WTC11 (cell line): ENCODE data around the gene CAMK2G. TPM values are rescaled to one million over a fixed set of nuclear protein-coding genes. Genes with fewer than 3 reads are reported as not detected.
A peak's percentile ranks its signal among the peaks of the same experiment; 100 is the strongest.

Experiments
- ATAC-seq: fragments of 200-7000 bp; cut with Tn5 transposase; 2 replicates; pipeline ENCODE4 v1.10.0; 2021; ENCODE audit warnings: mild to moderate bottlenecking, moderate library complexity
- CTCF ChIA-PET: fragments of 300-600 bp; sonication (Branson Sonifier 250); formaldehyde crosslinking; loops from one replicate; lab custom pipeline; 2021; ENCODE audit warnings: antibody characterized with exemption; lab: Charles Lee
- POLR2A ChIA-PET: fragments of 350-600 bp; sonication (Branson Sonifier 250); formaldehyde crosslinking; loops from one replicate; lab custom pipeline; 2021; ENCODE audit warnings: antibody characterized with exemption; lab: Charles Lee
- DNase-seq: peaks from one replicate; pipeline ENCODE4 v3.0.0; 2021; ENCODE audit warnings: low spot score
- H3K27ac Mint-ChIP-seq: 2 replicates; pipeline ENCODE4 v1.8.0; 2021; ENCODE audit warnings: mixed read lengths
- H3K27me3 Mint-ChIP-seq: 2 replicates; pipeline ENCODE4 v1.8.0; 2021; ENCODE audit warnings: low read depth, mild to moderate bottlenecking, moderate library complexity, mixed read lengths
- H3K36me3 Mint-ChIP-seq: 2 replicates; pipeline ENCODE4 v1.8.0; 2021; ENCODE audit warnings: mixed read lengths
- H3K4me1 Mint-ChIP-seq: 2 replicates; pipeline ENCODE4 v1.8.0; 2022; ENCODE audit warnings: mixed read lengths
- H3K4me3 Mint-ChIP-seq: 2 replicates; pipeline ENCODE4 v1.8.0; 2021; ENCODE audit warnings: mild to moderate bottlenecking, moderate library complexity, mixed read lengths
- H3K9me3 Mint-ChIP-seq: 2 replicates; pipeline ENCODE4 v1.8.0; 2021; ENCODE audit warnings: mixed read lengths
- CREB1 ChIP-seq: sonication (generic); formaldehyde crosslinking; IDR thresholded peaks from 2 replicates; pipeline ENCODE4 v1.8.0; 2023; ENCODE audit warnings: mild to moderate bottlenecking, missing genetic modification reagents
- ESRRA ChIP-seq: sonication (generic); formaldehyde crosslinking; IDR thresholded peaks from 2 replicates; pipeline ENCODE4 v1.8.1; 2022; ENCODE audit warnings: mild to moderate bottlenecking, missing genetic modification reagents, borderline replicate concordance
- FOXP1 ChIP-seq: sonication (generic); formaldehyde crosslinking; IDR thresholded peaks from 2 replicates; pipeline ENCODE4 v1.8.0; 2022; ENCODE audit warnings: missing genetic modification reagents, mild to moderate bottlenecking, moderate library complexity, borderline replicate concordance
- GABPB1 ChIP-seq: sonication (generic); formaldehyde crosslinking; IDR thresholded peaks from 2 replicates; pipeline ENCODE4 v1.8.1; 2023; ENCODE audit warnings: mild to moderate bottlenecking, missing genetic modification reagents
- GTF2I ChIP-seq: fragments of 250-450 bp; sonication (Bioruptor Pico); conservative IDR thresholded peaks from 2 replicates; pipeline ENCODE4 v1.4.0; 2021; ENCODE audit warnings: mild to moderate bottlenecking
- HMGA2 ChIP-seq: fragments of 250-450 bp; sonication (Bioruptor Pico); IDR thresholded peaks from 2 replicates; pipeline ENCODE4 v1.4.0; 2021; ENCODE audit warnings: mild to moderate bottlenecking, moderate library complexity
- NFE2L1 ChIP-seq: sonication (generic); formaldehyde crosslinking; IDR thresholded peaks from 2 replicates; pipeline ENCODE4 v1.8.1; 2023; ENCODE audit warnings: missing genetic modification reagents
- NFYB ChIP-seq: sonication (generic); formaldehyde crosslinking; conservative IDR thresholded peaks from 2 replicates; pipeline ENCODE4 v1.8.0; 2022; ENCODE audit warnings: low read depth, missing genetic modification reagents
- OVOL2 ChIP-seq: fragments of 250-450 bp; sonication (Bioruptor Pico); IDR thresholded peaks from 2 replicates; pipeline ENCODE4 v1.9.0; 2021; ENCODE audit warnings: mild to moderate bottlenecking, borderline replicate concordance
- RELA ChIP-seq: sonication (generic); formaldehyde crosslinking; IDR thresholded peaks from 2 replicates; pipeline ENCODE4 v1.8.1; 2022; ENCODE audit warnings: missing genetic modification reagents, mild to moderate bottlenecking, borderline replicate concordance
- RORB ChIP-seq: fragments of 250-450 bp; sonication (Bioruptor Pico); IDR thresholded peaks from 2 replicates; pipeline ENCODE4 v1.9.0; 2021; ENCODE audit warnings: mild to moderate bottlenecking
- TCF7 ChIP-seq: sonication (generic); formaldehyde crosslinking; IDR thresholded peaks from 2 replicates; pipeline ENCODE4 v1.8.0; 2022; ENCODE audit warnings: mild to moderate bottlenecking, low read depth, missing genetic modification reagents, moderate library complexity
- ZNF416 ChIP-seq: fragments of 250-450 bp; sonication (Bioruptor Pico); IDR thresholded peaks from 2 replicates; pipeline ENCODE4 v1.9.0; 2021; ENCODE audit warnings: mild to moderate bottlenecking, inconsistent platforms
- total RNA-seq: library from RNA; stranded (reverse); gene quantifications from 3 replicates; pipeline ENCODE4 v1.2.3, GENCODE V29; 2021
- TF ChIP-seq, protein P1 (sequence below): sonication (generic); formaldehyde crosslinking; IDR thresholded peaks from 2 replicates; pipeline ENCODE4 v1.8.1; 2022; ENCODE audit warnings: low read depth, missing genetic modification reagents, borderline replicate concordance
- TF ChIP-seq, protein P2 (sequence below): sonication (generic); formaldehyde crosslinking; IDR thresholded peaks from 2 replicates; pipeline ENCODE4 v1.8.1; 2023; ENCODE audit warnings: mild to moderate bottlenecking, missing genetic modification reagents
- TF ChIP-seq, protein P3 (sequence below): sonication (generic); formaldehyde crosslinking; IDR thresholded peaks from 2 replicates; pipeline ENCODE4 v1.8.0; 2023; ENCODE audit warnings: missing genetic modification reagents
- TF ChIP-seq, protein P4 (sequence below): sonication (generic); formaldehyde crosslinking; IDR thresholded peaks from 2 replicates; pipeline ENCODE4 v1.8.0; 2022; ENCODE audit warnings: mild to moderate bottlenecking, missing genetic modification reagents
- TF ChIP-seq, protein P5 (sequence below): sonication (generic); formaldehyde crosslinking; IDR thresholded peaks from 2 replicates; pipeline ENCODE4 v1.8.0; 2023; ENCODE audit warnings: missing genetic modification reagents, mild to moderate bottlenecking, borderline replicate concordance
- TF ChIP-seq, protein P6 (sequence below): sonication (generic); formaldehyde crosslinking; IDR thresholded peaks from 2 replicates; pipeline ENCODE4 v1.8.1; 2022; ENCODE audit warnings: mild to moderate bottlenecking, missing genetic modification reagents, moderate library complexity, borderline replicate concordance

The CAMK2G gene
- total RNA-seq, 1 experiment from 2014 or later, result 34.9 TPM

DNA sequence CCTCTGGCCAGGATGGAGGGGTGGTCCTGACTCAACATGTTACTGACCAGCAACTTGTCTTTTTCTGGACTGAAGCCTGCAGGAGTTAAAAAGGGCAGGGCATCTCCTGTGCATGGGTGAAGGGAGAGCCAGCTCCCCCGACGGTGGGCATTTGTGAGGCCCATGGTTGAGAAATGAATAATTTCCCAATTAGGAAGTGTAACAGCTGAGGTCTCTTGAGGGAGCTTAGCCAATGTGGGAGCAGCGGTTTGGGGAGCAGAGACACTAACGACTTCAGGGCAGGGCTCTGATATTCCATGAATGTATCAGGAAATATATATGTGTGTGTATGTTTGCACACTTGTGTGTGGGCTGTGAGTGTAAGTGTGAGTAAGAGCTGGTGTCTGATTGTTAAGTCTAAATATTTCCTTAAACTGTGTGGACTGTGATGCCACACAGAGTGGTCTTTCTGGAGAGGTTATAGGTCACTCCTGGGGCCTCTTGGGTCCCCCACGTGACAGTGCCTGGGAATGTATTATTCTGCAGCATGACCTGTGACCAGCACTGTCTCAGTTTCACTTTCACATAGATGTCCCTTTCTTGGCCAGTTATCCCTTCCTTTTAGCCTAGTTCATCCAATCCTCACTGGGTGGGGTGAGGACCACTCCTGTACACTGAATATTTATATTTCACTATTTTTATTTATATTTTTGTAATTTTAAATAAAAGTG lies 42.6 kb upstream of the CAMK2G start:
- DNase-seq, result no peak
- ChIA-PET POLR2A (no interaction called here), CTCF (interaction anchor here (1.1 kb wide), 1 partner anchor 31 kb away, joined by 3 read pairs; no protein-coding TSS in a partner anchor)
- Mint-ChIP-seq H3K4me1 (peaks cover 24% of the 10 kb centered on the region), H3K27ac (0 out of 2 replicates have a peak overlapping the region, but pooled peaks have one; percentile 16), H3K36me3 (0 out of 2 replicates have a peak, but pooled peaks cover 8% of the 10 kb centered on the region), H3K27me3 (peaks cover 23% of the 10 kb centered on the region), H3K9me3 (no peaks in the 10 kb centered on the region), H3K4me3 (no peak overlapping the region)
- no peak for TF ChIP-seq RORB (CRISPR knock-in tag)
- TF ChIP-seq, protein P1, sequence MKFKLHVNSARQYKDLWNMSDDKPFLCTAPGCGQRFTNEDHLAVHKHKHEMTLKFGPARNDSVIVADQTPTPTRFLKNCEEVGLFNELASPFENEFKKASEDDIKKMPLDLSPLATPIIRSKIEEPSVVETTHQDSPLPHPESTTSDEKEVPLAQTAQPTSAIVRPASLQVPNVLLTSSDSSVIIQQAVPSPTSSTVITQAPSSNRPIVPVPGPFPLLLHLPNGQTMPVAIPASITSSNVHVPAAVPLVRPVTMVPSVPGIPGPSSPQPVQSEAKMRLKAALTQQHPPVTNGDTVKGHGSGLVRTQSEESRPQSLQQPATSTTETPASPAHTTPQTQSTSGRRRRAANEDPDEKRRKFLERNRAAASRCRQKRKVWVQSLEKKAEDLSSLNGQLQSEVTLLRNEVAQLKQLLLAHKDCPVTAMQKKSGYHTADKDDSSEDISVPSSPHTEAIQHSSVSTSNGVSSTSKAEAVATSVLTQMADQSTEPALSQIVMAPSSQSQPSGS (CRISPR knock-in tag), result no peak
- TF ChIP-seq, protein P2, sequence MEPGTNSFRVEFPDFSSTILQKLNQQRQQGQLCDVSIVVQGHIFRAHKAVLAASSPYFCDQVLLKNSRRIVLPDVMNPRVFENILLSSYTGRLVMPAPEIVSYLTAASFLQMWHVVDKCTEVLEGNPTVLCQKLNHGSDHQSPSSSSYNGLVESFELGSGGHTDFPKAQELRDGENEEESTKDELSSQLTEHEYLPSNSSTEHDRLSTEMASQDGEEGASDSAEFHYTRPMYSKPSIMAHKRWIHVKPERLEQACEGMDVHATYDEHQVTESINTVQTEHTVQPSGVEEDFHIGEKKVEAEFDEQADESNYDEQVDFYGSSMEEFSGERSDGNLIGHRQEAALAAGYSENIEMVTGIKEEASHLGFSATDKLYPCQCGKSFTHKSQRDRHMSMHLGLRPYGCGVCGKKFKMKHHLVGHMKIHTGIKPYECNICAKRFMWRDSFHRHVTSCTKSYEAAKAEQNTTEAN (CRISPR knock-in tag), result no peak
- TF ChIP-seq CREB1 (CRISPR knock-in tag), result no peak
- TF ChIP-seq HMGA2, result no peak
- no peak for TF ChIP-seq ZNF416 (CRISPR knock-in tag)
- no peak for TF ChIP-seq FOXP1 (CRISPR knock-in tag)
- TF ChIP-seq TCF7 (CRISPR knock-in tag), result no peak
- TF ChIP-seq, protein P3, sequence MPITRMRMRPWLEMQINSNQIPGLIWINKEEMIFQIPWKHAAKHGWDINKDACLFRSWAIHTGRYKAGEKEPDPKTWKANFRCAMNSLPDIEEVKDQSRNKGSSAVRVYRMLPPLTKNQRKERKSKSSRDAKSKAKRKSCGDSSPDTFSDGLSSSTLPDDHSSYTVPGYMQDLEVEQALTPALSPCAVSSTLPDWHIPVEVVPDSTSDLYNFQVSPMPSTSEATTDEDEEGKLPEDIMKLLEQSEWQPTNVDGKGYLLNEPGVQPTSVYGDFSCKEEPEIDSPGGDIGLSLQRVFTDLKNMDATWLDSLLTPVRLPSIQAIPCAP (CRISPR knock-in tag), result no peak
- no peak for TF ChIP-seq ESRRA (CRISPR knock-in tag)
- no peak for ATAC-seq

DNA sequence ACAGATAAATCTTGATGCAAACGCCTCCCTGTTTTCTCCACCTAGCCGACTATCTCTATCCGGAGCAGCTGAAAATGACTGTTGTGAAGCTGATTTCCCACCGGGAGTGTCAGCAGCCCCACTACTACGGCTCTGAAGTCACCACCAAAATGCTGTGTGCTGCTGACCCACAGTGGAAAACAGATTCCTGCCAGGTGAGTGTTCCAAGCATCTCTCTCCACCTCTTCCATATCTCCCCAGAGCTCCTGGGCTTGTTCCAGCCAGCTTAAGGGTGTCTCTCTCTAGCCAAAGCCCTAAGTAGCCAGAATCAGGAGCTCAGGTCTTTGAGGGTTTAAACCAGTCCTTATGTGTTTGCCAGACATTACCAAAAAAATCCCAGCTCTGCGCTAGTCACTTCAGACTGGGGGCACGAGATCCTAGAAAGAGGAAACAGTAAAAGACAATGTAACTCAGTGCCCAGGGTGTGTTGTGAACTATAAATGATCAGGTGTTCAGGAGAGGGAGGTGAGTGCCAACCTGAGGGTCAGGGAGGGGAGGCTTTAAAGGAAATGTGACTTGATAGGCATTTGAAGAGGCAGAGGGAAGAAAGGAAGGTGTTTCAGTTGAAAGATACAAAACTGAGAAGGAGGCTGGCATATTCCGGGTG lies 41.0 kb upstream of the CAMK2G start:
- POLR2A ChIA-PET, result interaction anchor here (1.7 kb wide), 1 partner anchor 85 kb away, joined by 5 read pairs; no protein-coding TSS in a partner anchor
- Mint-ChIP-seq H3K27ac (no peak overlapping the region), H3K27me3 (peaks cover 33% of the 10 kb centered on the region), H3K4me3 (no peak overlapping the region), H3K4me1 (peaks cover 30% of the 10 kb centered on the region), H3K36me3 (0 out of 2 replicates have a peak, but pooled peaks cover 8% of the 10 kb centered on the region), H3K9me3 (no peaks in the 10 kb centered on the region)
- TF ChIP-seq ESRRA (CRISPR knock-in tag) (no peak), NFYB (CRISPR knock-in tag) (no peak), NFE2L1 (no peak), OVOL2 (CRISPR knock-in tag) (no peak), RELA (CRISPR knock-in tag) (no peak), GABPB1 (CRISPR knock-in tag) (no peak), GTF2I (CRISPR knock-in tag) (no peak)
- TF ChIP-seq, protein P4, sequence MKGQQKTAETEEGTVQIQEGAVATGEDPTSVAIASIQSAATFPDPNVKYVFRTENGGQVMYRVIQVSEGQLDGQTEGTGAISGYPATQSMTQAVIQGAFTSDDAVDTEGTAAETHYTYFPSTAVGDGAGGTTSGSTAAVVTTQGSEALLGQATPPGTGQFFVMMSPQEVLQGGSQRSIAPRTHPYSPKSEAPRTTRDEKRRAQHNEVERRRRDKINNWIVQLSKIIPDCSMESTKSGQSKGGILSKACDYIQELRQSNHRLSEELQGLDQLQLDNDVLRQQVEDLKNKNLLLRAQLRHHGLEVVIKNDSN (CRISPR knock-in tag), result no peak
- TF ChIP-seq, protein P5, sequence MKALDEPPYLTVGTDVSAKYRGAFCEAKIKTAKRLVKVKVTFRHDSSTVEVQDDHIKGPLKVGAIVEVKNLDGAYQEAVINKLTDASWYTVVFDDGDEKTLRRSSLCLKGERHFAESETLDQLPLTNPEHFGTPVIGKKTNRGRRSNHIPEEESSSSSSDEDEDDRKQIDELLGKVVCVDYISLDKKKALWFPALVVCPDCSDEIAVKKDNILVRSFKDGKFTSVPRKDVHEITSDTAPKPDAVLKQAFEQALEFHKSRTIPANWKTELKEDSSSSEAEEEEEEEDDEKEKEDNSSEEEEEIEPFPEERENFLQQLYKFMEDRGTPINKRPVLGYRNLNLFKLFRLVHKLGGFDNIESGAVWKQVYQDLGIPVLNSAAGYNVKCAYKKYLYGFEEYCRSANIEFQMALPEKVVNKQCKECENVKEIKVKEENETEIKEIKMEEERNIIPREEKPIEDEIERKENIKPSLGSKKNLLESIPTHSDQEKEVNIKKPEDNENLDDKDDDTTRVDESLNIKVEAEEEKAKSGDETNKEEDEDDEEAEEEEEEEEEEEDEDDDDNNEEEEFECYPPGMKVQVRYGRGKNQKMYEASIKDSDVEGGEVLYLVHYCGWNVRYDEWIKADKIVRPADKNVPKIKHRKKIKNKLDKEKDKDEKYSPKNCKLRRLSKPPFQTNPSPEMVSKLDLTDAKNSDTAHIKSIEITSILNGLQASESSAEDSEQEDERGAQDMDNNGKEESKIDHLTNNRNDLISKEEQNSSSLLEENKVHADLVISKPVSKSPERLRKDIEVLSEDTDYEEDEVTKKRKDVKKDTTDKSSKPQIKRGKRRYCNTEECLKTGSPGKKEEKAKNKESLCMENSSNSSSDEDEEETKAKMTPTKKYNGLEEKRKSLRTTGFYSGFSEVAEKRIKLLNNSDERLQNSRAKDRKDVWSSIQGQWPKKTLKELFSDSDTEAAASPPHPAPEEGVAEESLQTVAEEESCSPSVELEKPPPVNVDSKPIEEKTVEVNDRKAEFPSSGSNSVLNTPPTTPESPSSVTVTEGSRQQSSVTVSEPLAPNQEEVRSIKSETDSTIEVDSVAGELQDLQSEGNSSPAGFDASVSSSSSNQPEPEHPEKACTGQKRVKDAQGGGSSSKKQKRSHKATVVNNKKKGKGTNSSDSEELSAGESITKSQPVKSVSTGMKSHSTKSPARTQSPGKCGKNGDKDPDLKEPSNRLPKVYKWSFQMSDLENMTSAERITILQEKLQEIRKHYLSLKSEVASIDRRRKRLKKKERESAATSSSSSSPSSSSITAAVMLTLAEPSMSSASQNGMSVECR (CRISPR knock-in tag), result no peak
- TF ChIP-seq, protein P6, sequence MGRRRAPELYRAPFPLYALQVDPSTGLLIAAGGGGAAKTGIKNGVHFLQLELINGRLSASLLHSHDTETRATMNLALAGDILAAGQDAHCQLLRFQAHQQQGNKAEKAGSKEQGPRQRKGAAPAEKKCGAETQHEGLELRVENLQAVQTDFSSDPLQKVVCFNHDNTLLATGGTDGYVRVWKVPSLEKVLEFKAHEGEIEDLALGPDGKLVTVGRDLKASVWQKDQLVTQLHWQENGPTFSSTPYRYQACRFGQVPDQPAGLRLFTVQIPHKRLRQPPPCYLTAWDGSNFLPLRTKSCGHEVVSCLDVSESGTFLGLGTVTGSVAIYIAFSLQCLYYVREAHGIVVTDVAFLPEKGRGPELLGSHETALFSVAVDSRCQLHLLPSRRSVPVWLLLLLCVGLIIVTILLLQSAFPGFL (CRISPR knock-in tag), result no peak
- DNase-seq (no peak), ATAC-seq (no peak)
- CTCF ChIA-PET, result interaction anchor here (0.8 kb wide), 1 partner anchor 36 kb away, joined by 3 read pairs; no protein-coding TSS in a partner anchor
